ENCODE results near the gene SPEF2.

Gene SPEF2

GRCh38 chr5:35736280-35736679 is 118.6 kb downstream of the SPEF2 start:
- DNase-seq (ENCODE audit: low read depth) = no peak

- no peak for DNase-seq (ENCODE audit: low read depth)
Measured at GRCh38 chr5:35741126-35741716, 123.6 kb downstream of the SPEF2 start.

GRCh38 chr5:35741971-35742370 is 124.3 kb downstream of the SPEF2 start:
- no peak for DNase-seq (ENCODE audit: low read depth)

GRCh38 chr5:35743644-35744043 is 126.0 kb downstream of the SPEF2 start:
- no peak for DNase-seq (ENCODE audit: low read depth)

GRCh38 chr5:35745193-35745592 is 127.5 kb downstream of the SPEF2 start:
- DNase-seq (ENCODE audit: low read depth) = no peak

GRCh38 chr5:35745660-35746059 is 128.0 kb downstream of the SPEF2 start:
- DNase-seq (ENCODE audit: low read depth) = no peak

GRCh38 chr5:35752012-35752411 is 134.3 kb downstream of the SPEF2 start:
- DNase-seq (ENCODE audit: low read depth) = no peak

GRCh38 chr5:35753500-35753899 is 135.8 kb downstream of the SPEF2 start:
- no peak for DNase-seq (ENCODE audit: low read depth)

- no peak for DNase-seq (ENCODE audit: low read depth)
Measured at GRCh38 chr5:35754481-35754880, 136.8 kb downstream of the SPEF2 start.

GRCh38 chr5:35755966-35756365 is 138.3 kb downstream of the SPEF2 start:
- DNase-seq (ENCODE audit: low read depth) = no peak

GRCh38 chr5:35758151-35758724 is 140.6 kb downstream of the SPEF2 start:
- no peak for DNase-seq (ENCODE audit: low read depth)

GRCh38 chr5:35761541-35761940 is 143.9 kb downstream of the SPEF2 start:
- DNase-seq (ENCODE audit: low read depth) = no peak

- no peak for DNase-seq (ENCODE audit: low read depth)
Measured at GRCh38 chr5:35762368-35762767, 144.7 kb downstream of the SPEF2 start.

- DNase-seq (ENCODE audit: low read depth) = no peak
Measured at GRCh38 chr5:35765921-35766320, 148.3 kb downstream of the SPEF2 start.

- DNase-seq (ENCODE audit: low read depth) = no peak
Measured at GRCh38 chr5:35771300-35771699, 153.6 kb downstream of the SPEF2 start.

- no peak for DNase-seq (ENCODE audit: low read depth)
Measured at GRCh38 chr5:35771839-35772238, 154.2 kb downstream of the SPEF2 start.

GRCh38 chr5:35773967-35774366 is 156.3 kb downstream of the SPEF2 start:
- DNase-seq (ENCODE audit: low read depth) = no peak

GRCh38 chr5:35776757-35777156 is 159.1 kb downstream of the SPEF2 start:
- DNase-seq (ENCODE audit: low read depth) = no peak

GRCh38 chr5:35777358-35778087 is 159.9 kb downstream of the SPEF2 start:
- peak; percentile 27 for DNase-seq (ENCODE audit: low read depth)

- DNase-seq (ENCODE audit: low read depth) = no peak
Measured at GRCh38 chr5:35778259-35778769, 160.7 kb downstream of the SPEF2 start.

- no peak for DNase-seq (ENCODE audit: low read depth)
Measured at GRCh38 chr5:35780236-35780635, 162.6 kb downstream of the SPEF2 start.

GRCh38 chr5:35781181-35781790 is 163.6 kb downstream of the SPEF2 start:
- no peak for DNase-seq (ENCODE audit: low read depth)

- no peak for DNase-seq (ENCODE audit: low read depth)
Measured at GRCh38 chr5:35783551-35783950, 165.9 kb downstream of the SPEF2 start.
